GM12892 (cell line): ENCODE measurements around the gene TMED8.

Source experiments
- POLR2A ChIP-seq: IDR thresholded peaks from 2 replicates; pipeline ENCODE4 v1.6.1; 2011; ENCODE audit warnings: low read depth, low read length, control low read depth
- POLR2AphosphoS5 ChIP-seq: IDR thresholded peaks from 2 replicates; pipeline ENCODE4 v1.6.1; 2011; ENCODE audit warnings: low read depth, low read length, control low read depth
- TAF1 ChIP-seq: IDR thresholded peaks from 2 replicates; pipeline ENCODE4 v1.6.1; 2011; ENCODE audit warnings: low read depth, mild to moderate bottlenecking, control low read depth, low read length, borderline replicate concordance

GRCh38 chr14:77290705-77291104 lies 86.2 kb downstream of the TMED8 start:
- no peak for TF ChIP-seq POLR2A
- TF ChIP-seq POLR2AphosphoS5 = no peak
- TF ChIP-seq TAF1 = no peak
